HEK293T (cell line): Measurements from ENCODE around the gene SIRT7.

Experiments used
- CTCF ChIA-PET: fragments of 350-600 bp; formaldehyde crosslinking; extraction: SDS; loops from one replicate; lab custom pipeline; 2021; ENCODE audit warnings: antibody characterized with exemption, inconsistent platforms; lab: Yijun Ruan, JAX
- POLR2A ChIA-PET: fragments of 350-600 bp; formaldehyde crosslinking; extraction: SDS; loops from one replicate; lab custom pipeline; 2020; ENCODE audit warnings: antibody characterized with exemption, inconsistent platforms; lab: Yijun Ruan, JAX
- DNase-seq: peaks from one replicate; pipeline ENCODE4 v3.0.0; 2012; ENCODE audit warnings: mixed read lengths; ENCODE audit errors: extremely low spot score
- ARNT ChIP-seq: fragments of 450-650 bp; IDR thresholded peaks from 2 replicates; pipeline ENCODE4 v1.6.1; 2017; ENCODE audit warnings: mild to moderate bottlenecking
- BHLHE40 ChIP-seq: fragments of 450-650 bp; IDR thresholded peaks from 2 replicates; pipeline ENCODE4 v1.6.1; 2016; ENCODE audit warnings: mild to moderate bottlenecking, moderate library complexity, borderline replicate concordance
- CTBP1 ChIP-seq: fragments of 450-650 bp; IDR thresholded peaks from 2 replicates; pipeline ENCODE4 v1.6.1; 2016; ENCODE audit warnings: borderline replicate concordance
- ELF4 ChIP-seq: fragments of 450-650 bp; IDR thresholded peaks from 2 replicates; pipeline ENCODE4 v1.6.1; 2017; ENCODE audit warnings: antibody characterized with exemption
- FOXA1 ChIP-seq: fragments of 450-650 bp; IDR thresholded peaks from 2 replicates; pipeline ENCODE4 v1.6.1; 2016; ENCODE audit warnings: mild to moderate bottlenecking
- FOXK2 ChIP-seq: fragments of 450-650 bp; IDR thresholded peaks from 2 replicates; pipeline ENCODE4 v1.6.1; 2016; ENCODE audit warnings: mild to moderate bottlenecking
- FOXM1 ChIP-seq: fragments of 450-650 bp; IDR thresholded peaks from 2 replicates; pipeline ENCODE4 v1.6.1; 2017; ENCODE audit warnings: mild to moderate bottlenecking, borderline replicate concordance
- HDGF ChIP-seq: fragments of 450-650 bp; IDR thresholded peaks from 2 replicates; pipeline ENCODE4 v1.6.1; 2017; ENCODE audit warnings: antibody characterized with exemption, borderline replicate concordance
- L3MBTL2 ChIP-seq: fragments of 450-650 bp; conservative IDR thresholded peaks from 2 replicates; pipeline ENCODE4 v1.6.1; 2016; ENCODE audit warnings: mild to moderate bottlenecking
- LEF1 ChIP-seq: fragments of 450-650 bp; IDR thresholded peaks from 2 replicates; pipeline ENCODE4 v1.6.1; 2017; ENCODE audit warnings: mild to moderate bottlenecking, borderline replicate concordance
- NFRKB ChIP-seq: fragments of 450-650 bp; IDR thresholded peaks from 2 replicates; pipeline ENCODE4 v1.6.1; 2016; ENCODE audit warnings: mild to moderate bottlenecking, moderate library complexity
- PKNOX1 ChIP-seq: fragments of 450-650 bp; IDR thresholded peaks from 2 replicates; pipeline ENCODE4 v1.6.1; 2016
- SP1 ChIP-seq: fragments of 450-650 bp; IDR thresholded peaks from 2 replicates; pipeline ENCODE4 v1.6.1; 2017
- SUZ12 ChIP-seq: fragments of 450-650 bp; IDR thresholded peaks from 2 replicates; pipeline ENCODE4 v1.6.1; 2016; ENCODE audit warnings: mild to moderate bottlenecking
- TARDBP ChIP-seq: fragments of 450-650 bp; IDR thresholded peaks from 2 replicates; pipeline ENCODE4 v1.6.1; 2016
- ZNF384 ChIP-seq: fragments of 450-650 bp; IDR thresholded peaks from 2 replicates; pipeline ENCODE4 v1.6.1; 2016

Gene SIRT7

GRCh38 chr17:81934098-81934757, 16.3 kb upstream of the SIRT7 start:
- ChIA-PET POLR2A (interaction anchor here (1.0 to 4.4 kb wide), 5 partner anchors 7 to 130 kb away, joined by 3 to 37 read pairs (median 4); partner anchors contain the start of gene MAFG), CTCF (no interaction called here)
- no peak for DNase-seq
- TF ChIP-seq L3MBTL2 (no peak), ARNT (no peak), SP1 (no peak), FOXA1 (no peak), LEF1 (no peak), SUZ12 (no peak), PKNOX1 (no peak), ELF4 (no peak), HDGF (no peak), CTBP1 (no peak), TARDBP (no peak), NFRKB (no peak), FOXK2 (no peak), ZNF384 (no peak), FOXM1 (no peak), BHLHE40 (no peak)

GRCh38 chr17:81933178-81933699, 15.3 kb upstream of the SIRT7 start:
- CTCF ChIA-PET, result no interaction called here
- POLR2A ChIA-PET, result interaction anchor here (0.7 to 1.5 kb wide), 4 partner anchors 9 to 294 kb away, joined by 3 read pairs; no protein-coding TSS in a partner anchor
- no peak for TF ChIP-seq FOXK2
- no peak for TF ChIP-seq NFRKB
- no peak for TF ChIP-seq ARNT
- no peak for TF ChIP-seq LEF1
- no peak for TF ChIP-seq FOXA1
- TF ChIP-seq CTBP1, result no peak
- no peak for TF ChIP-seq TARDBP
- TF ChIP-seq L3MBTL2, result no peak
- TF ChIP-seq ELF4, result no peak
- no peak for TF ChIP-seq SUZ12
- no peak for TF ChIP-seq ZNF384
- no peak for TF ChIP-seq SP1
- TF ChIP-seq FOXM1, result no peak
- no peak for TF ChIP-seq BHLHE40
- no peak for TF ChIP-seq PKNOX1
- TF ChIP-seq HDGF, result no peak; the same call in 1 of the 2 replicates
- no peak for DNase-seq

GRCh38 chr17:81932333-81932983, 14.5 kb upstream of the SIRT7 start:
- POLR2A ChIA-PET, result interaction anchor here (1.1 to 2.1 kb wide), 3 partner anchors 8 to 293 kb away, joined by 3 to 13 read pairs (median 3); no protein-coding TSS in a partner anchor
- DNase-seq, result no peak
- TF ChIP-seq BHLHE40, result no peak
- TF ChIP-seq FOXM1, result peak; percentile 89
- CTCF ChIA-PET, result no interaction called here

DNA sequence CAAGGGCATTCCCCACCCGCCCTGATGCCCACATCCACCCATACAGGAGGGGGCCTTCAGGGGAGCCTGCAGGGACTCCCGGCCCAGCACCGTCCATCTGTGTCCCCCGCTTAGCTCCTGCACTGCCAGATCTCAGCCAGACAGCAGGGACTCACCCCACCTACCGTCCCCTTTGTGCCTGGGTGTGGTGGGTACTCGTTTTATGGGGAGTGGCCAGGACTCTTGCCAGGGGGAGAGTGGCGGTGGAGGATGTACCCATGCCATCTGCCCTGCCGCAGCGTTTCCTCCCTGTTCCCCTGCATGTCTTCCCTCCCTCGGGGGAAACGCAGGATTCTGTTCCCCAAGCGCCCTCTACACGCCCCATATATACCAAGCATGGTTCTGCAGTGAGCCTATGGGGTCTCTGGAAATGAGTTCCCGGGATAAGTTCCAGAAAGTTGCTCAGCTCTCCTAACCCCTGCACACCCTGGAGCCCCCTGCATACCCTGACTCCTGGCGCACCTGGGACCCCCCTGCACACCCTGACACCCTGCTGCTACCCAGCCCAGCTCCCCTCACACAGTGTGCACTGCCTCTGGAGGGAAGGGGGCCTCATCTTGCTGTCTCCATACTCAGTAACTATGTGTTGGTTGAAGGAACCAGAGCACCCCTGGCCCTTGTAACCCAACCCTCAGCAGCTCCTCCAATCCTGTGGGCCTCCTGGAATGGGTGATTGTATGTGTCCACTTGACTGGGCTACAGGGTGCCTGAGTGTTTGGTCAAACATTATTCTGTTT, 13.8 kb upstream of the SIRT7 start:
- no peak for DNase-seq
- TF ChIP-seq LEF1 (no peak), NFRKB (no peak), CTBP1 (no peak), FOXM1 (no peak), SUZ12 (no peak), ELF4 (no peak), PKNOX1 (no peak), TARDBP (no peak), BHLHE40 (no peak), FOXA1 (no peak), ZNF384 (no peak)
- POLR2A ChIA-PET, result interaction anchor here (1.9 to 2.1 kb wide), 2 partner anchors 8 to 11 kb away, joined by 5 to 13 read pairs; no protein-coding TSS in a partner anchor
- CTCF ChIA-PET, result no interaction called here

- POLR2A ChIA-PET, result interaction anchor here (1.9 to 2.1 kb wide), 2 partner anchors 9 to 12 kb away, joined by 5 to 13 read pairs; no protein-coding TSS in a partner anchor
- CTCF ChIA-PET, result no interaction called here
- TF ChIP-seq FOXM1 (no peak), NFRKB (no peak), ZNF384 (no peak), ARNT (no peak), LEF1 (no peak), CTBP1 (no peak), L3MBTL2 (no peak), BHLHE40 (no peak), PKNOX1 (no peak), ELF4 (no peak), TARDBP (no peak), FOXA1 (no peak), HDGF (no peak)
- no peak for DNase-seq
Measured at GRCh38 chr17:81931189-81931556, 13.2 kb upstream of the SIRT7 start.
